Epithelial cell of esophagus (primary cell): ENCODE measurements around the gene ARHGAP30.

Source experiments
- DNase-seq: peaks from one replicate; pipeline ENCODE4 v3.0.0; 2010; ENCODE audit warnings: low read depth
- H3K4me3 ChIP-seq: 2 replicates; pipeline ENCODE4 v1.5.1; 2011; ENCODE audit warnings: mild to moderate bottlenecking, low read length, control low read depth
- TF ChIP-seq, protein P1 (sequence below): IDR thresholded peaks from 2 replicates; pipeline ENCODE4 v1.5.1; 2011; ENCODE audit warnings: low read depth, mild to moderate bottlenecking, low read length, control low read depth, inconsistent platforms; ENCODE audit not compliant: insufficient read depth; ENCODE audit errors: missing control alignments

The ARHGAP30 gene

DNA sequence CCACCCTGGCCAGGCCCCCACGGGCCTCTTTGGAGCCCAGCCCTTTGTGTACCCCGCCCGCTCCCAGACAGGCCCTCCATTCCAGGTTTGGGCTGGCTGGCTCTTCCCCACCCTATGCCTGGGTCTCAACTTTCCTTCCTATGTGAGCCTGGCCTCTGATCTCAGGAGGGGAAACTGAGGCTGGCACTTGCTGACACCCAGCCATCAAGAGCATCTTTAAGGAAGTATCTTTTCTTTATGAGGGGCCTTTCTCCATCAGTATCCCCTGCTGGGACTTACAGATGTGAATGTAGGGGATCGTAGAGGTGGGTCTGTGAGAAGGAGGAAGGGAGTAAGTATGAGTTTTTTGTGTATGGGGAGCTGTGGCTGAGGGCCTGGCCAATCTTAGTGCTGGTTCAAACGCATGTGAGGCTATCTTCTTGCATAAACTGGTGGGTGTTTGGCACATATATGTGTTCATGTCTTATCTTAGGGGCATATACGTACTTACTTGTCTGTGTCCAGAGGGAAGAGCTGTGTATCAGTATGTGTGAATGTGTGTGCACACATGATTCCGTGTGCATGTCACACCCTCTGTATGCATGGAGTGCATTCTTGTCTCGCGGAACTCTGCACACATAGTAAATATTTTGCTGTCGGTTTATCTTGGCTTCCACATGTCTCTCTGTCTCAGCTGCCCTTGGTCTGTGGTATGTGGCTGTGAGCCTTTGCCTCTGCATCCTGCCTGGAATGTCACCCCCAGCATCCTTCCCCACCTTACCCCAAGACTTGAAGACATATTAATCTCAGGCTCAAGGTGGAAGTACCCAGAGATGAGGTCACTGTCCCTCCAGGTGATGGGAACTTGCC is 14.3 kb upstream of the ARHGAP30 start:
- peak; percentile 45 for DNase-seq
- H3K4me3 ChIP-seq: peak overlapping the region; percentile 88
- TF ChIP-seq, protein P1, sequence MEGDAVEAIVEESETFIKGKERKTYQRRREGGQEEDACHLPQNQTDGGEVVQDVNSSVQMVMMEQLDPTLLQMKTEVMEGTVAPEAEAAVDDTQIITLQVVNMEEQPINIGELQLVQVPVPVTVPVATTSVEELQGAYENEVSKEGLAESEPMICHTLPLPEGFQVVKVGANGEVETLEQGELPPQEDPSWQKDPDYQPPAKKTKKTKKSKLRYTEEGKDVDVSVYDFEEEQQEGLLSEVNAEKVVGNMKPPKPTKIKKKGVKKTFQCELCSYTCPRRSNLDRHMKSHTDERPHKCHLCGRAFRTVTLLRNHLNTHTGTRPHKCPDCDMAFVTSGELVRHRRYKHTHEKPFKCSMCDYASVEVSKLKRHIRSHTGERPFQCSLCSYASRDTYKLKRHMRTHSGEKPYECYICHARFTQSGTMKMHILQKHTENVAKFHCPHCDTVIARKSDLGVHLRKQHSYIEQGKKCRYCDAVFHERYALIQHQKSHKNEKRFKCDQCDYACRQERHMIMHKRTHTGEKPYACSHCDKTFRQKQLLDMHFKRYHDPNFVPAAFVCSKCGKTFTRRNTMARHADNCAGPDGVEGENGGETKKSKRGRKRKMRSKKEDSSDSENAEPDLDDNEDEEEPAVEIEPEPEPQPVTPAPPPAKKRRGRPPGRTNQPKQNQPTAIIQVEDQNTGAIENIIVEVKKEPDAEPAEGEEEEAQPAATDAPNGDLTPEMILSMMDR: no peak

DNA sequence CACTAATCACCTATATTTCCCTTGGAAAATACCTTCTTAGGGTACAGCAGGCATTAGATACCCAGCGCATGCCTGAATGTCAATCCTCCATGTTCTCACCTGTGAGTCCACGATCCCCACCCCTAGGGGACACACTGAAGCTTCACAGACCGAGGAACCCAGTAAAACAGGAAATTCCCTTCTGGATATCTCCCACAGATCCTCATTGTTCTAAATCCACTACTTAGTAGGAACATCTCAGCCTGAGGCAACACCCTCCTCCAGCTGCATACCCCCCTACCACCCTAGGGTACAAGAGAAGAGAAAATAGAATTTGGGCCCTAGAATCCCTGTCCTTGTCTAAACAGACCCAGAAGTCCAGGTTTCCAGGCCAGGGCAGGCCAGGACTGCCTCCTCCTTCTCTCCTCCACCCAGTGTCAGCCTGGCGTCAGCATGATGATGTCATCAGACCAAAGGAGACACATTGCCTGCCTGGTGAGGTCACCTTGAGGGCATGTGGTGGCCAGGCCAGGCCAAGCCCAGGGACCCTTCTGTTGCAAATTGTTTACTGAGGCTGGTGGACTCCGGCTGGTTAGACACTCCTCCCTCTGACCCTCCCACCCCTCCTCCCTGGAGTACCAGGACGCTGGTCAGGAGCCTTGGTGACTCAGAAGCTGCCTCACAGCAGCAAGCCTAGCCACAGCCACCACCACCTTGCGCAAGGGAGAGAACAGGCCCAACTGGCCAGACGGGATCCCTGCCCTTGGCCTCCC is 13.5 kb upstream of the ARHGAP30 start:
- peak overlapping the region; percentile 36 for H3K4me3 ChIP-seq
- TF ChIP-seq, protein P1: no peak
- peak; percentile 99 for DNase-seq

DNA sequence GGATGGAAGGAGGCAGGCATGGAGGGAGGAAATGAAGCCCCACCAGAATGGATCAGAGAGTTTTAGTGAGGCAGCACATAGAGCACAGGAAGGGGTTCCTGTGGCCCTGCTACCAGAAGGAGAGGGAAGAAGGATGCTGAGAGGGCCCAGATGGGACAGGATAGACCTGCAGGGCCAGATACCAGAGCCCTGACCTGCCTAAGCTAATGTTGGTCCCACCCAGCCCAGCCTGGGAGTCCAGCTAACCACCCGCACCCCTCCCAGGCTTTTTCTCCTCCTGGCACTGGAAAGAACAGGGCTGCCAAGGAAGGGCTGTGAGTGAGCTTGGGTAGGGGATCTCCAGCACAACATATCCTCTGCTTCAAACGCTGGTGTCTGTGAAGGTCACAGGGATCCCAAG is 12.8 kb upstream of the ARHGAP30 start:
- H3K4me3 ChIP-seq: no peak overlapping the region
- TF ChIP-seq, protein P1: no peak
- peak; percentile 73 for DNase-seq

DNA sequence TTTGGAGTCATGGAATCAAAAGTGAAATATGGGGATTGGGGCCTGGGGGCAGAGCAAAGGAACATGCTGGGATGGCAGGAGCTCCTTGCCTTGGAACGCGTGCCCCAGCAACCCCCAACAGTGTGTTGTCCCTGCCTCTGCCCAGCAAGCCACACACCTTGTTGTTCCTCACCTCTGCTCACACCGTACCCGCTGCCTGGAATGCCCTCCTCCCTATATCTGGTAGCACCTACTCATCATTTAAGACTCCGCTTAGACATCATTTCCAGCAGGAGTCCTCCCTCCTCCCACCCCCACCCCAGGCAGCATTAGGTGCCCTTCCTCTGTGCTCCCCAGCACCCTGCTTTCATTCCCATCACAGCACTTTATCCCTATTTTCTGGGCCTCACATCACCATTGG is 11.8 kb upstream of the ARHGAP30 start:
- DNase-seq: peak; percentile 48
- TF ChIP-seq, protein P1: no peak

DNA sequence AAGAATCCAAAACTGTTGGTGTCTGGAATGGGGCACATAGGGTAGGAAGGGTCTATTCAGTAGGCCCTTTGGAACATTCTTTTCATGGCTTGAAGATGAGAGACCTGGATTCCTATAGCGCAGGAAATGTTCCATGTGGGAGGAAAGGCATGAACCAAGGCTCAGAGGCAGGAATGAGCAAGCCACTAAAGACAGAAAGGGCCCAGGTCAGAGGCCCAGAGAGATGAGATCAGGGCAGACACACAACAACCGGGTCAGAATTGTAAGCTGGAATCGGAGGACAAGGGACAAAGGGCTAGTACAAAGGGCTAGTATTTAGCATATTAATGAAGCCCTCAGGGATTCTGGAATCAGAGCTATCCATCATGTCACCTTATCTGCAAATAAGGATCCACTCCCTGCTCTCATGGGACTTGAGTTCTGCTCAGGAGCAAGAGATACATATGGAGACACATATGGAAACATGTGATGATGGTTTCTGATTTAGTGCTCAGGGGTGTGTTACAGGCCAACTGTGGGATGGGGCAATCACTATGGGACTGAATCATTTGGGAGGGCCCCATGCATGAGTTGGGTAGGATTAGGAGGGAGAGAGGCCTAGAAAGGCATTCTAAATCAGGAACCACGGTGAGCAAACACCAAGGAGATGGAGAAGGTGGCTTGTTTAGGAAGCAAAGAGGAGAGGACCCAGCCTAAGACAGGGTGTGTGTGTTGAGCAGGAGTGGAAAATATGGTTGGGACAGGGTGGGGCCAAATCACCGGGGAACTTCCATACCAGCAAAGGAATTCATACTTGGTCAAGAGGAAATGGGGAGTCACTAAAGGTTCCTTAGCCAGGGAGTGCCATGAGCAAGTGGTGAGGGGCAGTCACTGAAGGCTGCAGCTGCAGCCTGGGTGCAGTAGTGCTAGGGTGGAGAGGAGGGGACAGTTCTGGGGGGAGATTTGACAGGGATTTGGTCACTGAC is 11.0 kb upstream of the ARHGAP30 start:
- DNase-seq: peak; percentile 84
- TF ChIP-seq, protein P1: no peak
- H3K4me3 ChIP-seq: no peak overlapping the region

More for the DNA sequence above, 11.8 kb upstream of the ARHGAP30 start:
- H3K4me3 ChIP-seq: no peak overlapping the region

DNA sequence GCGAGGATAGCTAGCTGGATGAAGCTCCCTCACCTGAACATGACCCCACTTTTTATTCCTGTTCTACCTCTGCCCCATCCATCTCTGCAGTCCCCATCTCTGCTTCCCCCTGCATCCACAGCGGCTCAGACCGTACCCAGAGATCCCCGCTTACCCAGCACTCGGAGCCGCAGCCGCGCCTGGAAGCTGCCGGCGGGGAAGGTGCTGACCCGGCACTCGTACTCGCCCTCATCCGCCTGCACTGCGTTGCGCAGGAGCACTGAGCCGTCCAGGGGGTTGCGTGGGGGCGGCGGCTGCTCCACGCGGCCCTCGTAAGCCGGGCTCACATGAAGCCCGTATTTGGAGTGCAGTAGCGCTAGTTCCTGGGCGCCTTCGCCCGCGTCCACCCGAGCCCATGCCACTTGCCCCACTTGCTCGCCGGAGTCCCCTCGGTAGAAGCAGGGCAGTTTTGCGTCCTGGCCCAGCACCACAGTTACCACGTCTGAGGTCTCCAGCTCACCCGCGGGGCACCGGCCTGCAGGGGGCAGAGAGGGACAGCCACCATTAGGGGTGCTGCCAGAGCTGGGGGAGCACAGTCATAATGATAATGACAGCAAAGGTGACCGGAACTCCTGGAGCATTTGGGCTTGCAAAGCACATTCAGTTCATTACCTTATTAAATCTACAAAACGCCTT is 9.9 kb upstream of the ARHGAP30 start:
- no peak overlapping the region for H3K4me3 ChIP-seq
- TF ChIP-seq, protein P1: no peak
- no peak for DNase-seq
